Panc1 (cell line): ENCODE results near the gene RBL2. TPM values are rescaled to one million over a fixed set of nuclear protein-coding genes. Genes with fewer than 3 reads are reported as not detected.

ENCODE experiments used
- ATAC-seq: fragments of 200-7000 bp; cut with Tn5 transposase; 2 replicates; pipeline ENCODE4 v1.9.1; 2020; ENCODE audit warnings: mild to moderate bottlenecking, moderate library complexity
- BruUV-seq: library from RNA; stranded (reverse); fragments of 400-500 nt; replicated peaks from 2 replicates; lab custom pipeline; 2021; lab: Mats Ljungman, UMichigan
- CTCF ChIA-PET: fragments of 300-600 bp; sonication (Branson Sonifier 250); formaldehyde crosslinking; loops from one replicate; lab custom pipeline; 2022; ENCODE audit warnings: antibody characterized with exemption; lab: Charles Lee
- POLR2A ChIA-PET: fragments of 300-600 bp; sonication (Branson Sonifier 250); formaldehyde crosslinking; loops from one replicate; lab custom pipeline; 2022; ENCODE audit warnings: antibody characterized with exemption; lab: Charles Lee
- DNase-seq: peaks from one replicate; pipeline ENCODE4 v3.0.0-alpha.2; 2010; ENCODE audit warnings: low read depth, low spot score
- H3K27ac ChIP-seq: 2 replicates; pipeline ENCODE4 v1.5.1; 2011; ENCODE audit warnings: mild to moderate bottlenecking, low read length, inconsistent platforms
- H3K27me3 ChIP-seq: fragments of 200-500 bp; sonication (Bioruptor generic); 2 replicates; pipeline ENCODE4 v1.6.0; 2014; ENCODE audit warnings: low read length, inconsistent platforms; ENCODE audit not compliant: control insufficient read depth, insufficient read depth
- H3K36me3 ChIP-seq: fragments of 200-500 bp; sonication (Bioruptor generic); 2 replicates; pipeline ENCODE4 v1.5.1; 2014; ENCODE audit warnings: inconsistent platforms, mild to moderate bottlenecking, low read length, moderate library complexity; ENCODE audit not compliant: control insufficient read depth, insufficient read depth
- H3K4me1 ChIP-seq: 2 replicates; pipeline ENCODE4 v1.5.1; 2011; ENCODE audit warnings: inconsistent platforms, mild to moderate bottlenecking, low read length, moderate library complexity; ENCODE audit not compliant: control insufficient read depth, insufficient read depth
- H3K4me3 ChIP-seq, 2 experiments: 2 replicates each; pipeline ENCODE4 v1.5.1; 2011 to 2012; ENCODE audit warnings: low read depth in 2 of 2, low read length in 2 of 2, mild to moderate bottlenecking in 2 of 2, inconsistent platforms in 1 of 2, moderate library complexity in 1 of 2
- H3K9me3 ChIP-seq: fragments of 200-500 bp; sonication (Bioruptor generic); 2 replicates; pipeline ENCODE4 v1.5.1; 2014; ENCODE audit warnings: low read depth, mild to moderate bottlenecking, inconsistent platforms, low read length, moderate library complexity; ENCODE audit not compliant: control insufficient read depth, insufficient read depth
- CTCF ChIP-seq: fragments of 450-650 bp; IDR thresholded peaks from 2 replicates; pipeline ENCODE4 v1.5.1; 2017; ENCODE audit warnings: mild to moderate bottlenecking
- POLR2AphosphoS5 ChIP-seq: IDR thresholded peaks from 2 replicates; pipeline ENCODE4 v1.6.1; 2012; ENCODE audit warnings: mild to moderate bottlenecking, low read depth, low read length, moderate library complexity
- REST ChIP-seq, 2 experiments: IDR thresholded peaks; 2 replicates each; pipeline ENCODE4 v1.6.1; 2011 to 2012; ENCODE audit warnings: low read depth in 2 of 2, control low read depth in 1 of 2, low read length in 1 of 2, mild to moderate bottlenecking in 1 of 2, moderate library complexity in 1 of 2; ENCODE audit not compliant: insufficient read depth in 1 of 2
- SIN3A ChIP-seq: IDR thresholded peaks from 2 replicates; pipeline ENCODE4 v1.6.1; 2012; ENCODE audit warnings: low read depth, mild to moderate bottlenecking, low read length, moderate library complexity, borderline replicate concordance; ENCODE audit not compliant: insufficient read depth
- TCF7L2 ChIP-seq: IDR thresholded peaks from 2 replicates; pipeline ENCODE4 v1.6.1; 2011; ENCODE audit warnings: mild to moderate bottlenecking, low read depth, low read length, inconsistent platforms
- in situ Hi-C: cut with HindIII; loops from 2 replicates; pipeline ENCODE4 v1.10.0; 2016; ENCODE audit warnings: low sequenced_read_pairs, low pct_unique_long_range_greater_than_20kb
- intact Hi-C: fragments of 100-400 bp; cut with micrococcal nuclease; formaldehyde crosslinking; loops from one replicate; pipeline ENCODE4 v1.10.0; 2022; ENCODE audit not compliant: unreplicated experiment
- total RNA-seq: library from RNA; stranded (reverse); gene quantifications from one replicate; pipeline ENCODE4 v1.2.1, GENCODE V29; 2021; ENCODE audit not compliant: unreplicated experiment

RBL2 gene
- total RNA-seq, 1 experiment from 2014 or later = 28.9 TPM

GRCh38 chr16:53478965-53479364, 44.7 kb downstream of the RBL2 start:
- POLR2A ChIA-PET = no interaction called here
- in situ Hi-C loops = no loop called here

GRCh38 chr16:53480394-53480793, 46.1 kb downstream of the RBL2 start:
- intact Hi-C loops = no loop called here
- Histone ChIP-seq H3K27me3 (no peaks in the 10 kb centered on the region), H3K9me3 (no peaks in the 10 kb centered on the region), H3K36me3 (peaks cover 2% of the 10 kb centered on the region; the same call in 1 of the 2 replicates), H3K4me1 (no peaks in the 10 kb centered on the region), H3K4me3 (no peak overlapping the region), H3K27ac (no peak overlapping the region)
- TF ChIP-seq REST (IDR thresholded peaks at IDR 0.05; ENCODE audit: insufficient read depth in 1 of 2, low read depth in 2 of 2, low read length in 1 of 2) (no peak), POLR2AphosphoS5 (no peak), CTCF (no peak), SIN3A (no peak), TCF7L2 (no peak)
- ATAC-seq (no peak), DNase-seq (no peak)
- in situ Hi-C loops = no loop called here
- CTCF ChIA-PET = no interaction called here
- no TSS peak for BruUV-seq
- POLR2A ChIA-PET = no interaction called here

More at GRCh38 chr16:53478965-53479364, 44.7 kb downstream of the RBL2 start:
- Histone ChIP-seq H3K27me3 (no peaks in the 10 kb centered on the region), H3K4me3 (no peak overlapping the region), H3K36me3 (peaks cover 2% of the 10 kb centered on the region), H3K27ac (no peak overlapping the region), H3K4me1 (no peaks in the 10 kb centered on the region), H3K9me3 (no peaks in the 10 kb centered on the region)
- CTCF ChIA-PET = no interaction called here
- DNase-seq (no peak), ATAC-seq (no peak)
- intact Hi-C loops = no loop called here
- TF ChIP-seq SIN3A (no peak), REST (IDR thresholded peaks at IDR 0.05; ENCODE audit: insufficient read depth in 1 of 2, low read depth in 2 of 2, low read length in 1 of 2) (no peak), POLR2AphosphoS5 (no peak), TCF7L2 (no peak), CTCF (no peak)
- no TSS peak for BruUV-seq
